Activated CD4-positive, CD25-positive, alpha-beta regulatory T cell treated with anti-CD3 and anti-CD28 coated beads, Interleukin-2, amount 50 U/mL, for 72 hours (primary cell): ENCODE data around the gene LRRN3.
A peak's percentile ranks its signal among the peaks of the same experiment; 100 is the strongest.

Experiments
- DNase-seq: peaks from one replicate; pipeline ENCODE4 v3.0.0; 2021

The LRRN3 gene

GRCh38 chr7:111107579-111107978, 16.7 kb downstream of the LRRN3 start:
- no peak for DNase-seq

GRCh38 chr7:111108000-111108399, 17.1 kb downstream of the LRRN3 start:
- no peak for DNase-seq

- DNase-seq, result no peak
Observed at GRCh38 chr7:111108496-111108895, 17.6 kb downstream of the LRRN3 start.

DNA sequence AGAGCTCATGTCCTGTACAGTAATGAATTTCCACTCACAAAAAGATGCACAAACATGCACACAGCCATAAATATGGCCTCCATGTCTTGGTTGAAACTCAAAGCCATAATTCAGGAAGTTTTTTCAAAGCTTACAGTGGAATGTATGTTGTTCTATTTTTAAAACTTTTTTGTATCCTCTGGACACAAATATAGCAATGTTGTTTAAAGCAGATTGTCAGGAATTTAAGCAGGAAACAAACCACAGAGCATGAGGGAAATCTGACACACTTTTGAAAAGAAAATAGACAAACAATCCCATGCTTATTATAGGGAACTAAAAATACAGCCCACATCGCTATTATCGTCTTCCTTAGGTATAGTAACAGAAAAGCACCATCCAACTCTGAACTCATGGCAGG, 21.5 kb downstream of the LRRN3 start:
- no peak for DNase-seq

DNA sequence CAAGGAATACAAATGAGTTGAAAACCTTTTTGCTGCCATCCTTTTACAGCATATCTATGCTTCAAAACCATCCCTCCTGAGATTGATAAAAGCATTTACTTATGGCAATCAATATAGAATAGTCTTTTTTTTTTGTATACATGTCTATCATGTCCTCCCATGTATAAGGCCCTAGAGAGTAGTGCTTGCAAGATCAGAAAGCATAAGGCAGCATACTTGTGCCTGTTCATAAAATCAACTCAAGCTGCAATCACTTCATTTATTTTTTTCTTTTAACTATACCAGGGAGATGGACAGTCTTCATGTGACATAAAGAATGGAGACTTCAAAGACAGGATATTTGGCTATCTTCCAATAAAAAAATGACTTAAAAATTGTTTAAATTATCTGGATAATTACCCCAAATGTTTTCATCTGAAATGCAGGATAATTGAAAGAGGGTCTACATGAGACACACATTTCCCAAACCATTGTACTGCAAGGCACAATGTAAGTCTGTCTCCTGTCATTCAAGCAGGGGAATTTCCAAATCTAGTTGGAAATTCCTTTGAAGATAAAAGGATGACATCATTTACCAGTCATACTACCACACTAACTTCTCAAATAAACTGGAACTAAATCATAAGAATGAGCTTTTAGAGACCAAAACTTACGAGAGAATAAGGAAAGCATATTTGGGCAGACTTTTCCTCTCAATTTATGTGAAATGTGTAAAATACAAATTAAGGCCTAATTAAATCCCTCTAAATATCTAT, 22.5 kb downstream of the LRRN3 start:
- no peak for DNase-seq

DNA sequence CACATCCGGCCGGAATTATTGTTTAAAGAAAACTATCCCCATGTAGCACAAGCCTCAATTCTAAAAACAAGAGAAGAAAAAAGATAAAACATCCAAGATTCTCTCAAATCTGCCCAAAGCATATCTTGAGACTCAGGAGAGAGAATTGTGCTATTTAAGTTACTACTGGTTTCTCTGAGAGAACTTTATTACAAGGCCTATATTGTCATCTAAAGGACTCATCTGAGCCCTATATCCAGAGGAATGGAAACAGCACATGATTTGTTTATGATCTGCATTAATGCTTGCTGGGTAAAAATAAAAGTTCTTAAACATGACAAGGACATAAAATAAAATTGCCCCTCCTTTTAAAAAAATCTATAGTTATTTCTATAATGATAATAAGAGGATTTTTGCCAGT, 25.0 kb downstream of the LRRN3 start:
- no peak for DNase-seq

GRCh38 chr7:111126987-111127386, 36.1 kb downstream of the LRRN3 start:
- DNase-seq, result no peak

DNA sequence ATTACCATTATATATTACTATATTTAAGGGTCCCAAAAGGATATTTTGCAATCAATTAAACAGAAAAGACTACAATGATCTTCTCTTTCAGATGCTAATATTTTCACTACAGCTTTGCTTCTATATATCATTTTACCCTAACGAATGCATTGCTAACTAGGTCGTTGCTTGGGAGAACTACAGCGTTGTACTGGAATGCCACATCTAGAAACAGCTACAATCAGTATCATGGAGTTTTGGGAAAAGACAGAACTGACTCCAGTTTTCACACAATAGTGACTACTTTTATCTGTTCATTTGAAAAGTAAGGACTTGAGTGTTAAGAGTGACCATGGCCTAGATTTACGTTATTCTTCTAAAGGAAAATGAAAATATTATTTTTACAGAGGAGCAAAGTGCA, 38.5 kb downstream of the LRRN3 start:
- DNase-seq, result no peak

GRCh38 chr7:111132833-111133232, 41.9 kb downstream of the LRRN3 start:
- DNase-seq, result no peak

GRCh38 chr7:111137296-111138192, 46.6 kb downstream of the LRRN3 start:
- DNase-seq, result peak; percentile 31

- DNase-seq, result peak; percentile 45
Observed at GRCh38 chr7:111138193-111138569, 47.3 kb downstream of the LRRN3 start.

DNA sequence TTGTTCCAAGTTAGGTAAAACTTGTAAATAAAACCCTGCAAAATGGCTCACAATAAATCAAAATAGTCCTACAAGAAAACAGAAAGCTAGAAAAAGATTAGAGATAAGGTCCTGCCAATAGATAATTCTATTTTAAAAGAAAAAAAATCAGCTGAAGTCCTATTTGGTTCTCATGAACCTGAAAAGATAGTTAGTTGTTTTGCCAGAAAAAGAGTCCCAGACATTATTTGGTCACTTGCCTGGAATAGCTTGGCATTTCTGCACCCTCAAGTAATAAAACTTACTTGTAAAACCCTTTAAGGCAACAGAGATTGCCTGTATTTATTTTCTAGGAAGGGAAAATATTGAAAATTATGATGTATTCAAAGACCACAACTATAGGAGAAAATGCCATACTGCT, 47.7 kb downstream of the LRRN3 start:
- no peak for DNase-seq

DNA sequence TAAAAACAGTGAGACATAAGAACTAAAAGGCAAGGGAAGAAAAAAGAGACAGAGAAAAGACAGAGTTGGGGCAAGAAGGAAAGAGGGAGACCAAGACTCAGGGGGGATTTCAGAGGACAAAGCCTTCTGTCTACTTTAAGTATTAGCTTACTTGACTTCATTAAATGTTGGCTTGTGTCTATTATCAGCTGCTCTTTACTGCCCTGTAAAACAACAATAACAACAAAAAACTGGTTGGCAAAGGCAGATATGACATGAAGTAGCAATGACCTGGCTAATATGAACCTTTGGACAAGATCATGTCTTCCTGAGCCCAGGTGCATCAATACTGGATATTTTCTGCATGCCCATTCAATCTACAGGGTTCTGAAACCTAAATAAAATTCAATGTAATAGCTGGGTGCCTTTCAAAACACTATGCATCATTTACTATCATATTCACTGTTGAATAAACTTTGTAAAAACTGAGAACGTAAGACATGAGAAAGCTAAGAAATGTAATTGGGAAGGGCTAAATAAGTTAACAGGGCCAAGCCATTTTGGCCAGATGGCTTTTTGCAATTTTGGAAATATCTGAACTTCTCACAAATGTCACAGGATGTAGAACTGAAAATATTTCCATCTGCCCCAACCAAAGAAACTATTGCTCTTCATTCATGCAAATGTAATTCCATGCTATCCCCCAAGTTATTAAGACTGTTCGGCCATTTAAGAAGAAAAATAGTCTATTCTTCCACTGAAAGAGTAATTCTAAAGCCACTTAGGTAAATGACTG, 49.4 kb downstream of the LRRN3 start:
- DNase-seq, result no peak

DNA sequence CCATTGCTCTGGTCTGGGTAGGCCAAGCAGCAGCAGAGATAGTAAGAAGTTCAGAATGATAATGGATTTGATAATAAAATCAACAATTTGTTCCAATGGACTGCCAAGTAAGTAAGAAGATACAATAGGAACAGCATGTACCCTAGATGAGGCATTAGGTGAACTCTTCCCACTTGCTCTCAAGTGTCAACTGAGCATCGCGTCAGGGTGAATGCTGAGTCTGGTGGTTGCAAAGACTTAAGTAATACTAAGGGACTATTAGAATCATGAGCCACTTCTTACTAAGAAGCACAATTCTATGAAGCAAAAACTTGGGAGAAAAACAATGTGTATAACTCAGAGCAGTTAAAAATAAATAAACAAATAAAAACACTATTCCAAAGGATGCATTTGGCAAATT, 54.5 kb downstream of the LRRN3 start:
- no peak for DNase-seq

DNA sequence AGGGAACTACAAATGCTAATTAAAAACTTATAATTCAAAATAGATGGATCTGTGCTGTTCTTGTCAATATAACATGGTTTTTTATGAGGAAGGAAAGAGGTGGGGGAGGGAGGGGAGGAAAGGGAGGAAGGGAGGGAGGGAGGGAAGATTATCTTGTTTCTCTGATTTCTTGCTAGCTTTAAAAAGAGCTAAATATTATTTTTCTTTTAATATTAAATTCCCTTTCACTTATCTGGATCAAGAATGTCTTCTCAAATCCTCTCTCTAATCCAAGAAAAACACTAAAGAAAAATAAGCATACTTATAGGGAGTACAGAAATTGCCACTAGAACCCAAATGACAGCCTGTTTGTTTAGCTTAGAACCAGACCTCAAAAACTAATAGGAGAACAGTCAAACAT, 55.2 kb downstream of the LRRN3 start:
- DNase-seq, result no peak

DNA sequence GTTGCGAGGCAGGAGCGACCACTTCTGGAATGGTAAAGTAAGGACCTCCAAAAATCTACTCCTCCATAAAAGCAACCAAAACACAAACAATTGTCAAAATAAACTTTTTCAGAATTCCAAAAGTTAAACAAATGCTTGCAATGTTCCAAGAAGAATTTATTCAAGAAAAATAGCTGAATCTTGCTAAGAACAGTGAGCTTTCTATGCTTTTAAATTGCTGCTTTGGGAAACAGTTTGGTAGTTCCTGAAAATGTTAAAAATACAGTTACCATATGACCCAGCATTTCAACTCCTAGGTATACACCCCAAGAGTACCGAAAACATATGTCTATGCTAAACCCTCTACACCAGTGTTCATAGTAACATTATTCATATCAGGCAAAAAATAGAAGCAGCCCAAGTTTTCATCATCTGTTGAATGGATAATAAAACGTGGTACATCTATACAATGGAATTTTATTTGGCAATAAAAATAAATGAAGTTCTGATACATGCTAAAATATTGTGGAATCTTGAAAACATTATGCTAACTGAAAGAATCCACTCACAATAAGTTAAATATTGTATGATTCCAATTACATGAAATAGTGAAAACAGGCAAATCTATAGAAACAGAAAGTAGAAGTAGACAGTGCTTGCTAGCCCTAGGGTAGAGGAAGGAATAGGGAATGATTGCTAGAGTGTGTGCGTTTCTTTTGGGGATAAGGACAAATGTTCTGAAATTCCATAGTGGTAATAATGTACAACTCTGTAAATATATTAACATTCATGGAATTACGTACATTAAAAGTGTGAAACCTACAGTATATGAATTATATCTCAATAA, 57.0 kb downstream of the LRRN3 start:
- no peak for DNase-seq

DNA sequence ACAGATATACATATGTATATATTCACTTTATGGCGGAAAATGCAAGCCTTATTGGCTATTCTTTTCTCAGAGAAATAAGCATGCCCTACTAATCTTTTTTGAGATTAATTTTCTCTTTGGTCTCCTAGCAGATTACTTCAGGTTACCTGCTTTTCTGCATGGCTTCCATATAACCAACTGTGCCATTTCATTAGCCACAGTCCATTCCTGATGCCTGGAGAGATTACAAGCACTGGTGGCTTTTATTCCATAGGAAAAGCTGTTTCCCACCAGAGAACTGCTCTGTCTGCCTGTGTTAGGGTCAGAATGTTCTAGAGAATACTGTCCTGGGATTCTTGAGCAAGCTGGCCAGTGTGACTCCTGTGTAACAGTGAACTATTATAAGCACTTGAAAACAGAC, 59.8 kb downstream of the LRRN3 start:
- no peak for DNase-seq

- no peak for DNase-seq
Observed at GRCh38 chr7:111159426-111159825, 68.5 kb downstream of the LRRN3 start.

DNA sequence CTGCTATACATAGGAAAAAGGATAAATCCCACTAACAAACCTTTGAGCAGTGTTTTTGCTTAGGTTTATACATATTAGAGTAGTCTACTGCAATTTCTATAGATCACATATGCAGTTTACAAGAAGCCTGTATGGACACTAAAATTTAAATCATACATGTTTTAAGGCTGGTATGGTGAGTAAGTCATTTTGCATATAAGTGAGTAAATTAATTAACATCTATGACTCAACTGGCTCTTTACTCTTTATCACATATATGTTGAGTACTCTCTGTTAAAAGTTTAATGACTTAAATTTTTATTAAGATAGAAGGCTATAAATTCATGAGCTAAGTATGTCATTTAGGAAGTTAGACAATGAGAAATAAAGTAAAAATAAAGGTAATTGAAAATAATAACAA, 69.4 kb downstream of the LRRN3 start:
- DNase-seq, result no peak

DNA sequence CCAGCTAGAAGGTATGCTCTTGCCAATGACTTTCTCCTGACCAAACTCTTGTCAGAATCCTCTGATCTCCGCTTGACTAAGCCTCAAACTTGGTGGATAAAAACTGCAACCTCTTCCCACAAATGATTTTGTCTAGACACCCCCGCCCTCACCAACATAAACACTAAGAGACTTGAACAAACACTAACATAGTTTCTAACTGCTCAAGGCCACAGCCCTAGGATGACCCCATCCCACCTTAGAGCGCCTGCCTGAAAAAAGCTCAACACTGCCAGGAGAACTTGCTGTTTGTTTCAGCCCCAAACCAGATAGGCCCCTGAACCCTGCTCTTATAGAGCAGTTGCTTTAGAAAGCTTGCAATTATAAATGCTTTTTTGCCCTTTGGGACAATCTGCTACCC, 71.8 kb downstream of the LRRN3 start:
- no peak for DNase-seq

DNA sequence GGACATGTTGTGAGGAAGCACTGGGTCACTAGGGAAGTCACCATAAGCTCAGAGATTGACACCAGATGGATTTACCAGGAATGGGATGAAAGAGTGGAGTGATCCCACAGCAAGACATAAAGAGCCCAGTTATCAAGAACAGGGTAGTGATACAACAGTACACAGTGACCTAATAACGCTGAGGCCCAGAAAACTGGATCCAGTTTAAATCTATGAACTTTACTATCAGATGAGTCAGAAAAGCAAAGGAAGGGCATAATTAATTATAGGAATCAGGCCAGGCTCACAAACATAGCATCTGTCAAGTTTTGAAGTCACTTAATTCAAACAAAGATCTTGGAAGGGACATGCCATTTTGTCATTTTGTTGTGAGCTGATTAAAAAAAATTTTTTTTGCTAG, 73.5 kb downstream of the LRRN3 start:
- no peak for DNase-seq

GRCh38 chr7:111168182-111168581, 77.3 kb downstream of the LRRN3 start:
- DNase-seq, result no peak
